Fibroblast of skin of left quadriceps (primary cell): ENCODE measurements around the gene CCDC122.
"Not testable (repeated sequence)": the region's sequence is repeated elsewhere in the genome, so short reads cannot be mapped to it uniquely, and the experiment has no call there.

Source experiments
- DNase-seq, 2 experiments: peaks; one replicate each; pipeline ENCODE4 v3.0.0-alpha.2; 2013; ENCODE audit warnings: low read depth in 2 of 2

Gene CCDC122

GRCh38 chr13:43877326-43877725 lies 2.2 kb downstream of the CCDC122 start:
- no peak for DNase-seq

- no peak for DNase-seq
Measured at GRCh38 chr13:43876366-43876765, 3.2 kb downstream of the CCDC122 start.

- DNase-seq: no peak
Measured at GRCh38 chr13:43874504-43875092, 4.9 kb downstream of the CCDC122 start.

- no peak for DNase-seq
Measured at GRCh38 chr13:43872181-43872580, 7.4 kb downstream of the CCDC122 start.

- no peak for DNase-seq
Measured at GRCh38 chr13:43865892-43866291, 13.6 kb downstream of the CCDC122 start.

GRCh38 chr13:43864921-43865320 lies 14.6 kb downstream of the CCDC122 start:
- DNase-seq: no peak

GRCh38 chr13:43861863-43862262 lies 17.7 kb downstream of the CCDC122 start:
- DNase-seq: no peak

- no peak for DNase-seq
Measured at GRCh38 chr13:43852923-43853404, 26.6 kb downstream of the CCDC122 start.

GRCh38 chr13:43850873-43851272 lies 28.7 kb downstream of the CCDC122 start:
- DNase-seq: no peak

- DNase-seq: peak; percentile 65 to 68
Measured at GRCh38 chr13:43848001-43848649, 31.4 kb downstream of the CCDC122 start.

GRCh38 chr13:43846496-43847158 lies 32.9 kb downstream of the CCDC122 start:
- DNase-seq: no peak

GRCh38 chr13:43838909-43839308 lies 40.6 kb downstream of the CCDC122 start:
- DNase-seq: peak; percentile 64 to 68

GRCh38 chr13:43835701-43836100 lies 43.8 kb downstream of the CCDC122 start:
- DNase-seq: no peak

- DNase-seq: no peak
Measured at GRCh38 chr13:43831088-43831487, 48.5 kb downstream of the CCDC122 start.

GRCh38 chr13:43830497-43830881 lies 49.1 kb downstream of the CCDC122 start:
- peak; percentile 80 to 83 for DNase-seq

- DNase-seq: not testable (repeated sequence)
Measured at GRCh38 chr13:43824656-43825055, 54.9 kb downstream of the CCDC122 start.

GRCh38 chr13:43822969-43823368 lies 56.6 kb downstream of the CCDC122 start:
- DNase-seq: no peak

- DNase-seq: no peak
Measured at GRCh38 chr13:43816401-43816889, 63.1 kb downstream of the CCDC122 start.

GRCh38 chr13:43815204-43815603 lies 64.3 kb downstream of the CCDC122 start:
- peak; percentile 92 for DNase-seq

- no peak for DNase-seq
Measured at GRCh38 chr13:43808676-43809075, 70.9 kb downstream of the CCDC122 start.

GRCh38 chr13:43805681-43806128 lies 73.8 kb downstream of the CCDC122 start:
- no peak for DNase-seq

GRCh38 chr13:43805071-43805468 lies 74.5 kb downstream of the CCDC122 start:
- DNase-seq: peak; percentile 81
